ENCODE data around the gene PSMB7. TPM values are rescaled to one million over a fixed set of nuclear protein-coding genes. Genes with fewer than 3 reads are reported as not detected.

PSMB7 gene
- total RNA-seq, 1 experiment from 2014 or later: 264 TPM

- H3K27me3 Mint-ChIP-seq (ENCODE audit: insufficient read depth, unreplicated experiment): no peaks in the 10 kb centered on the region
- no peak for DNase-seq (ENCODE audit: unreplicated experiment)
- no peak for TF ChIP-seq CTCF (IDR thresholded peaks at IDR 0.05; ENCODE audit: unreplicated experiment)
- peak overlapping the region; percentile 42 for H3K27ac Mint-ChIP-seq (ENCODE audit: low read depth, unreplicated experiment)
- no peaks in the 10 kb centered on the region for H3K9me3 Mint-ChIP-seq (ENCODE audit: unreplicated experiment)
- H3K4me3 Mint-ChIP-seq (ENCODE audit: unreplicated experiment): no peak overlapping the region
- intact Hi-C loops (cut with micrococcal nuclease): no loop called here
- ChIA-PET POLR2A (interaction anchor here (0.7 kb wide), 1 partner anchor 13 kb away, joined by 3 read pairs; no protein-coding TSS in a partner anchor), CTCF (interaction anchor here (0.6 to 1.5 kb wide), 7 partner anchors 16 to 481 kb away, joined by 3 to 9 read pairs (median 4); no protein-coding TSS in a partner anchor)
- H3K4me1 Mint-ChIP-seq (ENCODE audit: insufficient read depth, unreplicated experiment): no peaks in the 10 kb centered on the region
- H3K36me3 Mint-ChIP-seq (ENCODE audit: insufficient read depth, unreplicated experiment): no peaks in the 10 kb centered on the region
- no TSS peak for BruUV-seq (replicated peaks)
Observed at GRCh38 chr9:124436320-124436719, 21.1 kb upstream of the PSMB7 start.

- TF ChIP-seq CTCF (IDR thresholded peaks at IDR 0.05; ENCODE audit: unreplicated experiment): no peak
Observed at GRCh38 chr9:124429530-124429867, 14.3 kb upstream of the PSMB7 start.

GRCh38 chr9:124428751-124429529, 13.7 kb upstream of the PSMB7 start:
- Mint-ChIP-seq H3K4me1 (ENCODE audit: insufficient read depth, unreplicated experiment) (no peaks in the 10 kb centered on the region), H3K4me3 (ENCODE audit: unreplicated experiment) (no peak overlapping the region), H3K36me3 (ENCODE audit: insufficient read depth, unreplicated experiment) (no peaks in the 10 kb centered on the region), H3K27ac (ENCODE audit: low read depth, unreplicated experiment) (no peak overlapping the region), H3K27me3 (ENCODE audit: insufficient read depth, unreplicated experiment) (peaks cover 4% of the 10 kb centered on the region), H3K9me3 (ENCODE audit: unreplicated experiment) (no peaks in the 10 kb centered on the region)
- no peak for DNase-seq (ENCODE audit: unreplicated experiment)
- BruUV-seq (replicated peaks): no TSS peak
- CTCF ChIA-PET: interaction anchor here (0.5 to 2.4 kb wide), 4 partner anchors 9 to 305 kb away, joined by 3 to 20 read pairs (median 4); no protein-coding TSS in a partner anchor
- no peak for TF ChIP-seq CTCF (IDR thresholded peaks at IDR 0.05; ENCODE audit: unreplicated experiment)
- POLR2A ChIA-PET: no interaction called here
- intact Hi-C loops (cut with micrococcal nuclease): no loop called here

More at GRCh38 chr9:124429530-124429867, 14.3 kb upstream of the PSMB7 start:
- H3K4me3 Mint-ChIP-seq (ENCODE audit: unreplicated experiment): no peak overlapping the region
- DNase-seq (ENCODE audit: unreplicated experiment): no peak
- no peaks in the 10 kb centered on the region for H3K27me3 Mint-ChIP-seq (ENCODE audit: insufficient read depth, unreplicated experiment)
- no peak overlapping the region for H3K27ac Mint-ChIP-seq (ENCODE audit: low read depth, unreplicated experiment)
- no peaks in the 10 kb centered on the region for H3K36me3 Mint-ChIP-seq (ENCODE audit: insufficient read depth, unreplicated experiment)
- ChIA-PET POLR2A (no interaction called here), CTCF (interaction anchor here (0.5 to 2.4 kb wide), 3 partner anchors 10 to 304 kb away, joined by 3 to 20 read pairs (median 3); no protein-coding TSS in a partner anchor)
- intact Hi-C loops (cut with micrococcal nuclease): no loop called here
- BruUV-seq (replicated peaks): no TSS peak
- no peaks in the 10 kb centered on the region for H3K4me1 Mint-ChIP-seq (ENCODE audit: insufficient read depth, unreplicated experiment)
- no peaks in the 10 kb centered on the region for H3K9me3 Mint-ChIP-seq (ENCODE audit: unreplicated experiment)

GRCh38 chr9:124427281-124427680, 12.0 kb upstream of the PSMB7 start:
- no peak for DNase-seq (ENCODE audit: unreplicated experiment)
- CTCF ChIA-PET: interaction anchor here (0.6 kb wide), 1 partner anchor 8 kb away, joined by 3 read pairs; no protein-coding TSS in a partner anchor
- no peak for TF ChIP-seq CTCF (IDR thresholded peaks at IDR 0.05; ENCODE audit: unreplicated experiment)
- POLR2A ChIA-PET: no interaction called here
- Mint-ChIP-seq H3K36me3 (ENCODE audit: insufficient read depth, unreplicated experiment) (no peaks in the 10 kb centered on the region), H3K4me3 (ENCODE audit: unreplicated experiment) (no peak overlapping the region), H3K4me1 (ENCODE audit: insufficient read depth, unreplicated experiment) (no peaks in the 10 kb centered on the region), H3K9me3 (ENCODE audit: unreplicated experiment) (no peaks in the 10 kb centered on the region), H3K27ac (ENCODE audit: low read depth, unreplicated experiment) (no peak overlapping the region), H3K27me3 (ENCODE audit: insufficient read depth, unreplicated experiment) (peaks cover 15% of the 10 kb centered on the region)
- intact Hi-C loops (cut with micrococcal nuclease): no loop called here
- BruUV-seq (replicated peaks): no TSS peak

Measured in MCF 10A (cell line).